ENCODE results near the gene YOD1.

DNA sequence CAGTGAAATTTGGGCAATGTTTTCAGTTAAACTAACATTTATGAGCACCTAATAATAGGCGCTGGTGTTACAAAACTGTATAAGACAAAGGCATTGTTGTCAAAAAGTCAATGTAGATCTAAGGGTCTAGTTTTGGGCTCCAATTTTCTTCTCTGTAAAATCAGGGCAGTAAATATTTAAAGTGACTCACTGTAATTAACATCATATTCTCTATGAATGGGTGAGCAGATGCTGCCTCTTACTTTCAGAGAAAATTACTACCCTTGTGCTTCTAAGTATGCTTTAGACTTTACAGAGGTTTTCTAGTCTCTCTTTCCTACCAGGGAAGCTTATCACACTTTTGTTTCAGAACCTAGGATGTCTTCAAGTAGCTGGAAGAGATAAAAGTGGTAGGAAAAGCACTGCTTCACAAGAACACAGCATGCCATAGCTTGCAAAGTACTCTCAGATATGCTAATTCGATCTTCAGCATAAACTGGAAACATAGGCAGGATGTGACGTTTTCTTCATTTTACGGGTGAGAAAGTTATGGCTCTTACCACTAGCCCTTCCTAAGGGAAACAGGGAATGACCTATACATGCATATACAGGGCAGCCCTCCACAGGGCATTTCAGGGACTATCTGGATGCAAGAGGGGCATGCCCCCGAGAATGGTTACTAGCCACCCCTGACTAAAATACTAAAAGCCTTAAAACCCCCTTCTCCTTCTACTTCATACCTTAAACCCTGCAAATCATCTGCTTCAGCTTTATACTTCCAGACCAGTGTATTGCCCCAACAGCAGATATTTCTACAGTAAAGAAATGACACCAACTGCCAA, 21.1 kb downstream of the YOD1 start:
- TF ChIP-seq, protein P1, sequence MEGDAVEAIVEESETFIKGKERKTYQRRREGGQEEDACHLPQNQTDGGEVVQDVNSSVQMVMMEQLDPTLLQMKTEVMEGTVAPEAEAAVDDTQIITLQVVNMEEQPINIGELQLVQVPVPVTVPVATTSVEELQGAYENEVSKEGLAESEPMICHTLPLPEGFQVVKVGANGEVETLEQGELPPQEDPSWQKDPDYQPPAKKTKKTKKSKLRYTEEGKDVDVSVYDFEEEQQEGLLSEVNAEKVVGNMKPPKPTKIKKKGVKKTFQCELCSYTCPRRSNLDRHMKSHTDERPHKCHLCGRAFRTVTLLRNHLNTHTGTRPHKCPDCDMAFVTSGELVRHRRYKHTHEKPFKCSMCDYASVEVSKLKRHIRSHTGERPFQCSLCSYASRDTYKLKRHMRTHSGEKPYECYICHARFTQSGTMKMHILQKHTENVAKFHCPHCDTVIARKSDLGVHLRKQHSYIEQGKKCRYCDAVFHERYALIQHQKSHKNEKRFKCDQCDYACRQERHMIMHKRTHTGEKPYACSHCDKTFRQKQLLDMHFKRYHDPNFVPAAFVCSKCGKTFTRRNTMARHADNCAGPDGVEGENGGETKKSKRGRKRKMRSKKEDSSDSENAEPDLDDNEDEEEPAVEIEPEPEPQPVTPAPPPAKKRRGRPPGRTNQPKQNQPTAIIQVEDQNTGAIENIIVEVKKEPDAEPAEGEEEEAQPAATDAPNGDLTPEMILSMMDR (IDR thresholded peaks at IDR 0.05; ENCODE audit: borderline replicate concordance, extremely low read depth, low read length, poor library complexity, severe bottlenecking): no peak
- TF ChIP-seq EZH2 (IDR thresholded peaks at IDR 0.05; ENCODE audit: borderline replicate concordance, low read depth, low read length, severe bottlenecking): no peak
